Measurements from ENCODE around the gene P2RX4.
"Not testable (repeated sequence)": the region's sequence is repeated elsewhere in the genome, so short reads cannot be mapped to it uniquely, and the experiment has no call there.

P2RX4 gene

DNA sequence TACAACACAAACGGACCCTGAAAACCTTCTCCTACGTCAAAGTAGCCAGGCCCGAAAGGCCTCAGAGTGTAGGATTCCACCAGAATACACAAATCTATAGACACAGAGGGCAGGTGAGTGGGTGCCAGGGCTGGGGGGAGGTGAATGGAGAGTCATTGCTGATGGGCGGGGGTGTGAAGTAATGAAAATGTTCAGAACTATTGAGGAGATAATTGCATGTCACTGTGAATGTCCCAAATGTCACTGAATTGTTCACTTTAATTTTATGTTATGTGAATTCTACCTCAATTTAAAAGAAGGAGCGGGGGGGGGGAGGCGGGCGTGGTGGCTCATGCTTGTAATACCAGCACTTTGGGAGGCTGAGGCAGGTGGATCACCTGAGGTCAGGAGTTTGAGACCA lies 36.0 kb downstream of the P2RX4 start:
- DNase-seq = no peak

DNA sequence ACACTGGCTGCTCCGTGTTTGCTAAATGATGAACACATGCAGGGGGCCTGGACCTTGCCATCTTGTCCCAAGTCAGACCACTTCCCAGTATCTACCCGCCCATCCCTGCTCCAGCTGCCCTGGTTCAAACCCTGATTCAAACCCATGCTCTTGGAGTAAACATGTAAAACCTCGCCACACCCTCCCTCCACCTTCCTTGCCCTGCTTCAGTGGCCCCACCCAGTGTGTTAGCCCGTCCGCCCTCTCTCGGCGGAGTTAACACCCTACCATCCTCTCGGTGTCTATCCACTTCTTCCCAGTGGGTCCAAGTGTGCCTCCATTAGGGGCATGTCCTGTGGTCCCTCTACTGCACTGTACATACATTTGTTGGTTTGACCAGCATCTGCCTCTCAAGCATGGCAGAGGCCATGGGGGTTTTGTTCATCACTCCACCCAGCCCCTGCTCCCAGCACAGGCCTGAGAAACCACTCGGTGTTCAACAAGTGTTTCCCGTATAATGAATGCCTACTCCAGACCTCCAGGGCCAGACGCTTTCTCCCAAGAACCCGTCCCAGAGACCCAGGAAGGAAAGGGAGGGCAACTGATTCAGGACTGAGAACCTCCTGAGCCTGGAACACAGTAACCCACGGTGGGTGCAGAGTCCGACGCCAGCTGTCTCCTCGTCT lies 37.1 kb downstream of the P2RX4 start:
- DNase-seq = no peak

- no peak for DNase-seq
Measured at GRCh38 chr12:121248622-121249021, 38.7 kb downstream of the P2RX4 start.

DNA sequence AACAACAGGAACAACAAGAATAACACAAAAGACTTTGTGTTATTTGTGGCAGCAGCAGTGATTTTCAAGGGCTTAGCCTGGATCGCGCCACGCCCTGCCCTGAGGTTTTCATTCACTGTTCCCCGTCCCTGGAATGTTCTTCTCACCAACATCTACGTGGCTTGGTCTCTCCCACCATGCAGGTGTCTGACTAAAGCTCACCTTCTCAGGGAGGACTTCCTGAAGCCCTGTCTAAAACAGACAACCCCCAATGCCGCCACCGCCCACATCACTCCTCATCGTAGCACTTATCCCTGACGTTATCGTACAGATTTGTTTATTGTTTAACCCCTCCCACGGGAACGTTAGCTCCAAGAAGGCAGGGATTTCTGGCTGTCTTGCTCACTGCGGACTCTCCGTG lies 40.4 kb downstream of the P2RX4 start:
- DNase-seq = no peak

GRCh38 chr12:121251838-121252237 lies 41.9 kb downstream of the P2RX4 start:
- no peak for DNase-seq

GRCh38 chr12:121252712-121253345 lies 42.9 kb downstream of the P2RX4 start:
- no peak for DNase-seq

GRCh38 chr12:121253638-121254335 lies 43.9 kb downstream of the P2RX4 start:
- no peak for DNase-seq

DNA sequence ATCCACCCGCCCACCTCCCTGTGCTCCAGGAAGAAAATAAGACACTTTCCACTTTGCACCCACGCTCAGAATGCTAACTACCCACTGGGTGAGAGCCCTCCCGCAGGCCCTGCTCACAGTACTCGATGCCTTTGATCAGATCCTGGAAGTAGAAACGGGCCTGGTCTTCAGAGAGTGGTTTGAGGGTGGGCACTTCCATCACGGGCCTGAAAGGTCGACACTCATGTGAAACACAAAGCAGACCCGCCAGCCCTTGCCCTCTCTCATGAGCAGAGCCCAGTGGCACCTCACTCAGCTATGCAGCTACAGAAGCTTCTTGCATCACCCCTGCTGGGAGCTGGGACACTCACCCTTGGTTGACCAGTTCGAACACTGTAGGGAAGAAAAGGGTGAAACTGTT lies 45.5 kb downstream of the P2RX4 start:
- no peak for DNase-seq

DNA sequence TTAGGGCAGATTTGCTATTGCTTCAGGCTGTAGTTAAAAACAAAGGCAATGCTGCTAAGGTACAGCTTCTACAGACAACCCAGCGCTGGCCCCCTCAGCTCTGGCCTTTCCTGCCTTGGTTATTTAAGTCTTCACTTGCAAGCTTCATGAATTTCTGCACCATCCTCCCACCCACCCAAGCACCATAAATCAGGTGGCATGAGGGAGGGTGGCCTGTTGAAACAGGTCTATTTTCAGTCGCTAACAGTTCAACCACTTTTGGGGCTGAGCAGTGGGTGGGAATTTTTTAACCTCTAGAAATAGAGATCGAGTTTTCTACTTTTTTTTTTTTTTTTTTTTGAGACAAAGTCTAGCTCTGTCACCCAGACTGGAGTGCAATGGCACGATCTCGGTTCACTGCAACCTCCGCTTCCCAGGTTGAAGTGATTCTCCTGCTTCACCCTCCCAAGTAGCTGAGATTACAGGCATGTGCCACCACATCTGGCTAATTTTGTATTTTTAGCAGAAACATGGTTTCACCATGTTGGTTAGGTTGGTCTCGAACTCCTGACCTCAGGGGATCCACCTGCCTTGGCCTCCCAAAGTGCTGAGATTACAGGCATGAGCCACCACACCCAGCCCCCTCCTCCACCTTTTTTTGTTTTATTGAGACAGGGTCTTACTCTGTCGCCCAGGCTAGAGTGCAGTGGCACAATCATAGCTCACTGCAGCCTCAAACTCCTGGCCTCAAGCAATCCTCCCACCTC lies 47.9 kb downstream of the P2RX4 start:
- DNase-seq = not testable (repeated sequence)

DNA sequence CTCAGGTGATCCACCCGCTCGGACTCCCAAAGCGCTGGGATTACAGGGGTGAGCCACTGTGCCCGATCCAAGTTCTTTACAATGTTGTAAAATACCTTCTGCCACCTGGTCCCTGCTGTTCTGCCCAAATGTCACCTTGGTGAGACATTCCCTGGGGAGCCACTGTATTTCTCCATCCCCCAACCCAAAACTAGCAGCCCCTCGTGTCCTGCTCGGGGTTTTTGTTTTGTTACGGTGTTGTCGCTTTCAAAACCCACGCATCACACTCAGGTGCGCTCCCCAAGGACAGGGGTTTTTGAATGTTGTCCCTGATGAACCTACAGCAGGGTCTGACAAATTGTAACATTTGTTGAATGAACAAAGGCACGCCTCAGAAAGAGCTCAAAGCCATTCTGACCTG lies 49.1 kb downstream of the P2RX4 start:
- no peak for DNase-seq

GRCh38 chr12:121260091-121260490 lies 50.2 kb downstream of the P2RX4 start:
- no peak for DNase-seq

GRCh38 chr12:121261398-121261797 lies 51.5 kb downstream of the P2RX4 start:
- no peak for DNase-seq

DNA sequence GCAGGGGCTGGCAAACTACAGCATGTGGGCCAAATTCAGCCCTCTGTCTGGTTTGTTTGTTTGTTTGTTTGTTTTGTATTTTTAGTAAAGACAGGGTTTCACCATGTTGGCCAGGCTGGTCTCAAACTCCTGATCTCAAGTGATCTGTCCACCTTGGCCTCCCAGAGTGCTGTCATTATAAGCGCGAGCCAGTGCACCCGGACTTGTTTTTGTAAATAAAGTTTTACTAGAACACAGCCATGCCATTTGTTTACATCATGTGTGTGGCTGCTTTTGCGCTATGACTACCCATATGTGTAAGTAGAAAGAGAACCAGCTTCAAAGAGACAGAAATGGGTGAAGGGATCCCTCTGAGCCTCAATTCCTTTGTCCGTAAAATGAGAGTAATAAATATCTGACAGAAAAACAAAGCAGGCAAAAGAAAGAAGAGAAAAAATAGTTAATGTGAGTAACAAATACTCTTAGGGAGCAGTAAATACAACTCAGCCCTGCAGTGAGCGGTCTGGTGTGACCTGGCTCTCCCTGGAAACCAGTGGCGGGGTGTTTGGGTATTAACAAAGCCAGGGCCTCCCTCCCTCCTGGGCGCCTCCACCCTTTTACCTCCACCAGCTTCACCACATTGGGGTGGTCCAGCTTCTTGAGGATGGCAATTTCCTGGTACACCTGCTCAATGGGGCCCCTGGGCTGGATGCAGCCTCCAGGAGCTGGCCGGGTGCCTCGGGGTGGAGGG lies 53.4 kb downstream of the P2RX4 start:
- DNase-seq = no peak

- no peak for DNase-seq
Measured at GRCh38 chr12:121264135-121264534, 54.2 kb downstream of the P2RX4 start.

- DNase-seq = no peak
Measured at GRCh38 chr12:121264951-121265515, 55.1 kb downstream of the P2RX4 start.

GRCh38 chr12:121267822-121268221 lies 57.9 kb downstream of the P2RX4 start:
- DNase-seq = no peak

DNA sequence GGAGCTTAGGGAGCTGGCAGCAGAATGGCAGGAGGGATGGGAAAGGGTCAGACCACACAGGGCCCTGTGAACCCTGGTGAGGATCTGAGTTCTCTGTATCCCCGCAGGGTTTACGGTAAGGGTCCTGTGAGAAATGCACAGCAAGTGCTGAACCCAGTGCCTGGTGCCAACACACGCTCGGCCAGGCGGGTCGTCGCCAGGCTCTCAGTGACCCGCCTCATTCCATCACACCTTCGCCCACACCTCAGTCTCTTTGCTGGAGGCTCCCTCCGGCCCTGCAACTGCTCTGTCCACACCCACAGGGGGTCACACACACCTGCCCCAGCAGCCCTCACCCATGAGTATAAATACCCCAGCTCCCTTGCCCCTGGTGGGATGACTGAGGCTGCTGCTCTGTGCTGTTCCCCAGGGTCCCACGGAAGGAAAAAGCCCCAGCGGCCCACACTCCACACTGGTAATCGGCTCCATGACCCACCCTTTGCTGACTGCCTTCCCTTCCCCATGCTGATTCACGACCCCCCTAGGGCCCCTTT lies 63.5 kb downstream of the P2RX4 start:
- no peak for DNase-seq

DNA sequence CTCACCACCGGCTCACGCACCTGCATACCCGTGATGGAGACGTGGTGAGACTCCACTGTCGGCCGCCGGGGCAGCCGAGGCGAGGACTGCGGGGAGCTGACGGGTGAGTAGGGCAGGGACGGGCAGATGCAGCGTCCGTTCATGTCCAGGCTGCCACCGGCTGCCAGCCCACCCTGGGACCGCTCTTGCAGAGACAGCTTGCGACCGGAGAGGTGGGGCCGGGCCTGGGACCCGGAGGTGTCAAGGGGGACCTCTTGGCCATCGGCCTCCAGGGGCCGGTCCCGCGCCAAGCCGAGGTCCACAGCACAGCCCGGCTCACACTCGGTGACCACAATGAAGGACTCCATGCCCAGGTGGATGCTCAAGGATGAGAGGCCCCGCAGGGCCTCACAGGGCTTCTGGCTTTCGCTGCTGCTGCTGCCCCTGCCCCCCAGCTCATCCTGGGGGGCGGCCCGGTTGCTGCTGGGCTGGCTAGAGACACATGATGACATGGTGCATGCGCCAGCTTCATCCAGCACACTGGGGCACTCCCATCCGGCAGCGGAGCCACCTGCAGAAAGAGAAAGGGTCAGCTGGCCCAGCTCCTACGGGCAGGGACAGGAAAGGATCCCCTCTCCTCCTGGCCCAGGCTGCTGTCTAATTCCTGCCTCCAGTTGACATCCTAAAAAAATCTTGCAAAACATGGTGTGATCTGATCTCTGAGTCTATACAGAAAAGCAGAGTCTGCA lies 64.3 kb downstream of the P2RX4 start:
- no peak for DNase-seq

GRCh38 chr12:121277374-121277759 lies 67.4 kb downstream of the P2RX4 start:
- no peak for DNase-seq

- no peak for DNase-seq
Measured at GRCh38 chr12:121278169-121279070, 68.5 kb downstream of the P2RX4 start.

DNA sequence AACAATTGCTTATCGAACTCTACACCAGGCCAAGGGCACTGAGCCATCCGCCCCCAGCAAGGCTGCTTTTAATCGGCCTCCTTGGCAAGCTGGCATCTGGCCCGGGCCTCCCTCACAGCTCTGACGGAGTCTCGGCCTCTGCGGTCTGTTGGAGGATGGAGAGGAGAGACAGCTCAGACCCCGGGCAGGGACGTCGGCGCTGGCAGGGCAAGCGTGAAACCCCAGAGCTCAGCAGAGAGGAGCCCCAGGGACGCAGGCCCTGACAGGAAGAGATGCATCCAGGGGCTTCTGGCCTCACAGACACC lies 69.1 kb downstream of the P2RX4 start:
- no peak for DNase-seq
